ENCODE measurements around the gene SFXN3.
"Not testable (repeated sequence)": the region's sequence is repeated elsewhere in the genome, so short reads cannot be mapped to it uniquely, and the experiment has no call there.

The SFXN3 gene

DNA sequence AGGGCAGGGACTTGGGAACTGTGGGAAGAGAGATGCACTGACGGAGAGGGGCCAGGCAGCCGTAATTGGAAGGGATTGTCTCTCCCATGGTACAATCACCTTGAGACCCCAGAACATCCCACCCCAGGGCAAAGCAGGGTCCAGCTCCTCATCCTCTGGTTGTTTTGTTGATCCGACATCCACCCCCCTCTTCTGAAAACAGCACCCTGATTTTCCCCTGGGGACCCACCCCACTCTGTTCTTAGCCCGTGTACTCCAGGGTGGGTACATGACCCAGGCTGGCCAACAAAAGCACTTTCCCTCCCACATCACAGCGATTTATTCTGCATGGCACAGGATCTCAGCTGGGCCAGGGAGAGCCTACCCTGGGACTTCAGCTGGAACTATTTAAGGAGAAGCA lies 14.2 kb upstream of the SFXN3 start:
- DNase-seq = no peak

DNA sequence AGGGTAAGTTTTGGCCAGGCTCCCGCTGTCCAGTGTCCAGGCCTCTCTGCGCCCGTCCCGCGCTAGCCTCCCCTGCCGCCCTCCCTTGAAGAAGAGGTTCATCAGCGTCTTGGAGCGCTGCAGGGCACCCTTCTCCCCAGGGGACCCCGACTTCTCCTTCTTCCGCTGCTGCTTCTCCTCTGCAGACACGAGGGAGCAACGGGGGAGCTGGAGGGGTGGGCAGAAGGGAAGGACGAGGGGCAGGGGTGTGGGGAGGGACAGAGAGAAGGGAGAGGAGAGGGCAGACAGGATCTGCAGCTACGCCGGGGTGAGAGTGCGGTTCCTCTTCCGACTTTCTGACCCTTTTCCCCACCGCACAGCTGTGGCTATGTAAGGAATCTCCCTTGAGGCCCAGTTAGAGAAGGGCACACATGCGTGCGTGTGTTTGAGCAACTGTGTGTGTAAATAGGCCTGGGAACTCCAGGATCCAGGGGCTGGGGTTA lies 12.9 kb upstream of the SFXN3 start:
- DNase-seq = no peak

DNA sequence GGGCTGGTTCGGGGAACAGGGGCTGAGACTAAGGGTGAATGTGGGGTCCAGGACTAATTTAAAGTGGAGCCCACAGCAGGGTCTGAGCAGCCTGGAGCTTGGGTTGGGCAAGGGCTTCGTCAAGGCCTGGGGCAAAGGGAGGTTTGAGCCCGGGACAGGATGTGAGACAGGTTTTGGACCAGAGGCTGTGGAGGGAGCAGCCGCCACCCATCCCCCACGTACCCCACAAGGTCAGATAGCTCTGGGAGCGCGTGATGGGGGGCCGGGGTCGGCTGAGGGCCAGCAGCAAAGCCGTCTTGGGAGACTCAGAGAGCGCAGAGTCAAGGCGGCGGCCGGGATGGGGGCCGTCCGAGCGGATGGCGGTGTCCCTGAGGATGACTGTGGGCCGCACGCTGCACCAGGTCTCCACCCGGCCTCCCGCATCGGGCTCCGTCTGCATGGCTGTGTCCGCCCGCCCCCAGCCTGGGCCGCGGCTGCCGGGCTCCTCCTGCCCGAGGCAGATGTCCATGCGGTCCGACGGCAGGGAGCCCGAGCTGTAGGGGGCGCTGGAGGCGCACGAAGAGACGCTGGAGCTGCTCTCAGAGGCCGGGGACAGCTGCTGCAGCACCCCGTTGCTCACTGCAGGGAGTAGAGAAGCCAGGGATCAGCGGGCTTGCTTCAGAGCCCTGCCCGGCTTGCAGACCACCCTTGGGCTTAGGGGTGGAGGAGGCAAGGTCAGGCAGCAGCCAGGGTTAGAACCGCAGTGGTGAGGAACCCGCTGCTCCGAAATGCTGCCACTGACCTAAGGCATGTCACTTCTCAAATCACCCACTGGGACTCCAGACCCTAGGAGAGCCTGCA lies 12.2 kb upstream of the SFXN3 start:
- no peak for DNase-seq

DNA sequence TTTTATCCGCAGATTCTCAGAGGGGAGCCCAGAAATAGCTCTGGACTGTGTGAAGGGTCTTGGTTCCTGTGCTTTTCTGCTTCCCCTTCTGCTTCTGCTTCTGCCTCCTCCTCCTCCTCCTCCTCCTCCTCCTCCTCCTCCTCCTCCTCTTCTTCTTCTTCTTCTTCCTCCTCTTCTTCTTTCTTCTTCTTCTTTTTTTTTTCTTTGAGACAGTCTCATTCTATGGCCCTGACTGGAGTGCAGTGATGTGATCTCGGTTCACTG lies 11.7 kb upstream of the SFXN3 start:
- no peak for DNase-seq

DNA sequence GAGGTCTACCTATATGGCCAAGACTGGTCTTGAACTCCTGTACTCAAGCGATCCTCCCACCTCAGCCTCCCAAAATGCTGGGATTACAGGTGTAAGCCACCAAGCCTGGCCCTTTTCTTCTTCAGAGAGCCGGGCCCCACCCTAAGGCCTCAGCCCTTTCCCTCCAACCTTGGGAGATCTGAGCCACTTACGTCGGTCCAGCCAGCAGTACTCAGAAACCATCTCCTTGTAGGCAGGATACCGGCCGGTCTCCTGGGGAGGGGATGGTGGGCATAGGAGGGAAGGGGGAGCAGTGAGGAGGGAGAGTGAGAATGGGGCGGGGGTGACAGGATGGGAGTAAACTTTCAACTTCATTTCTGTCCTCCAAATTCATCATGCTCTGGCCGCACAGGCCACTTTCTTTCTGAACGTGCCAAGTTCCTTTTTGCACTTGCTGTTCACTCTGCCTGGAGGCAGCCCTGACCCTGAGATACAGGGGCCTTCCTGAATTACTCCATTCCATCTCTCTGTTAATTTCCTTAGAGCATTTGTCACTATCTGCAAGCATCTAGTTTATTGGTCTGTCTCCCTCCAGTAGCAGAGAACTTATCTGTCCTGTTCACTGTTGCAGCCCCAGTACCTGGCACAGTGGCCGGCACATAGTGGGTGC lies 10.5 kb upstream of the SFXN3 start:
- DNase-seq = no peak

DNA sequence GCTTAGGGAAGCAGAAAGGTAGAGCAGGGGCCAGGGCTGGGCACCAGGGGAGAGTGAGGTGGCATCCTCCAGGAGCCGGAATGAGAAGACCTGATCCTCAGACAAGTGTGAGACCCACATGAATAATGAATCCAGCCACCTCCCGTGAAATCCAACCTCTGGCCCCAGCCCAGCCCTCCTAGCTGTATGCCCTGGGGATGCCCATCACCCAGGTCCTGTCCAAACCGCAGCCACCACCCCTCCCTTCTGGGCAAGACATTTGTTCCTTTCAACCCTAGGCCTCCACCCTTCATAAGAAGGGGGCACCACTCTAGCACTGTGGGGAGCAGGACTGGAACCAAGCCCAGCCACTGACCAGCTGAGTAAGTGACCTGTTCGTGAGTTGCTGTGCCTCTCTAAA lies 9.8 kb upstream of the SFXN3 start:
- DNase-seq = no peak

DNA sequence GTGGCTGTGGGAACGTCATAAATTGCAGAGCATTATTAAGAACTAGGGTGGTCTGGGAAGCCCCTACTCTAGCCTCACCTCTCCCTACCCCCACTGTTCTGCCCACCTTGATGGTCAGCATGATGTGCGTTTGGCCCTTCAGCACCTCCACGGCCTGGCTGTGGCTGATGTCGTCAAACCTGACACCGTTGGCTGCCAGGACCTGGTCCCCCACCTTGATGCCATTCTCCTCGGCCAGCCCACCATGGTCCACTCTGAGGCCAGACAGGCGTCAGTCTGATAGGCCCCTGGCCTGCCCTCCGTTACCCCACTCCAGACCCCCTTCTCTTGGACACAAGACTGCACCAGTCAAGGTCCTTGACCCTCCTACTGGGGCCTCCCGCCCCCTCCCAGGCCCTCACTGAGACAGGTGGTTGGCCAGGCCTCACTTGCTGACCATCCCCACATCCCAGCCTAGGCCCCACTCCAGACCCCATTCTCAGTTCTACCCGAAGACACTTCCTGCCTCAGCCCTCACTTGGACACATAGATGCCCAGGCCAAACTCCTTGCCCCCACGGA lies 9.3 kb upstream of the SFXN3 start:
- DNase-seq = no peak

DNA sequence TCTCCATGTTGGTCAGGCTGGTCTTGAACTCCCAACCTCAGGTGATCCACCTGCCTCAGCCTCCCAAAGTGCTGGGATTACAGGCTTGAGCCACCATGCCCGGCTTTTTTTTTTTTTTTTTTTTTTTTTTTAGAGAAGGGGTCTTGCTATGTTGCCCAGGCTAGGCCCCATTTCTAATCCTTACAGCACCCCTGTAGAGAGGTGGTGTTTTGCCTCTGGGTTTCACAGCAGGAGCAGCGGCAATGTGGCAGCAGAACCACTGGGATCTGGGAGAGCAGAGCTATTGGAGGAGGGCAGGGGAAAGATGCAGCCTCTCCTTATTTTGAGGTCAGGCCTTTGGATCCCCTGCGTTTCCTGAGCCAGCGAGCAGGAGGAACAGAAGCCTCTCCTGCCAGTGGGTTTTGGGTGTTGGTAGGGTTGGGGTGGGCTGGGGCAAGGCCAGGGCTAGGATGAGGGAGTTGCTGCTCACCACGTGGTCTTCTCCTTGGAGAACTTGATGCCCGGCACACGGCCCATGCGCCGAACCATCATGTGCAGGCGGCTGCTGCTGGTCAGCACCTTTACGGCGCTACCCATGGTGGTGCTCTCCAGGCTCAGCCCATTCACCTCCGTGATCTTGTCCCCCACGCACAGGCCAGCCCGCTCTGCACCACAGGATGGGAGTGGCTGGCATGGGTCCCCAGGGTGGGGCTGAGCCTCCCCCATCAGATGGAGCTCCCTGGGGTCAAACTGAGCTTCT lies 7.9 kb upstream of the SFXN3 start:
- DNase-seq = no peak

DNA sequence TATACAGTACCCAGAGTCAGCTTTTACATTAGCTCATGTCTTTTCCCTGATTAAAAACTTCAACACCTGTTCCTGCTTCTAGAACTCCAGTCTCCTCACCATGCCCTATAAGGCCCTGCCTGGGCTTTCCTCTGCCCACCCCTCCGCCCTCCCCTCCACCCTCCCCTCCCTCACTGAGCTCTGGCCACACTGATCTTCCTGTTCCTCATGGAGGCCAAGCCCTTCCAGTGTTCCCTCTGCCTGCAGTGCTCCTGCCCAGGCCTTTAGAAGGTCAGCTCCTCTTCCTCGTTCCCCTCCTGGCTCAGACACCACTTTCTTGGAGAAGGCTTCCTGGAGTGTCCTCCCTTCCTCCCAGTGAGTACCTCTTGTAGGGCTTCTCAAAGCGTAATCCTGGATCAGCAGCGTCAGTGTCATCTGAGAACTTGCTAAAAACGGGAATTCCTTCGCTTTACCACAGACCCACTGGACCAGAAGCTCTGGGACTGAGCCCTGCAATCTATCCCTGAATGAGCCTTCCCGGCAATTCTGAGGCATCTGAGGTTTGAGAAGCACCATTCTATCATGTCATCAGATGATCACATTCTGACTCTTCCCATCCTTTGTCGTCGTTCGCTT lies 3.8 kb upstream of the SFXN3 start:
- DNase-seq = no peak

DNA sequence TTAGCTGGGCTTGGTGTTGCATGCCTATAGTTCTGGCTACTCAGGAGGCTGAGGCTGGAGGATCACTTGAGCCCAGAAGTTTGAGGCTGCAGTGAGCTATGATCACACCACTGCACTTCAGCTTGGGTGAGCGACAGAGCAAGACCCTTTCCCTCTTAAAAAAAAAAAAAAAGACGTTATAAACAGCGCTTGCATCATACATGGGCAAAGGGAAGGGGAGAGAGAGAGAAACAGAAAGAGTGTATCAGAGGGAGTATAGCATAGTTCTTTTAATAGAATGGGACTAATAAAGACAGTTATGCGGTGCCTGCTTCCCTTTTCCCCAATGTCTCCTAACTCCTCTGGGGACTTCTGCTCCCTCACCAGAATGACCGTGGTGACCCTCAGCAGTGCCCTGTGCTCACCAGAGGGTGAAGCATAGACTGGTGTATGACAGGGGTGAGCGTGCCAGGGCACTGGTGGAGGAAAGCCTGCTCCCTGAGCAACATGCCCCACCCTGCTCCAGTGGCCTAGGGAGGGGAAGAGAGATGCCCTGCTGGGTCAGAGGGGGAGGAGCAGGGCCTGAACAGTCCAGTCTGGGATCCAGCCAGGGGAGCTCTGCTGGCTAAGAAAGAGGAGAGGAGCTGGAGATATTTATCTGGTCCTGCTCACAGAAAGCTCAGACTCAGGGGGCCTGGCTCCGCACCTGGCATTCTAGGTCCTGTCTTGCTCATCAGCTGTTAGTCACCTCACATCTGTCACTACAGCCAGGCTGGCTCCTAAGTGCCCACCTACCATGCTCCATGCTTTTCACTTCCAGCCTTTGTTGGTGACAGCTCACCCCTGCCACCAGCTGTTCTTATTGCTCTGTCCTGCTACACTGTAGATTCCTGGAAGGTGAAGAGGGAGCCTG lies 2.3 kb upstream of the SFXN3 start:
- no peak for DNase-seq

DNA sequence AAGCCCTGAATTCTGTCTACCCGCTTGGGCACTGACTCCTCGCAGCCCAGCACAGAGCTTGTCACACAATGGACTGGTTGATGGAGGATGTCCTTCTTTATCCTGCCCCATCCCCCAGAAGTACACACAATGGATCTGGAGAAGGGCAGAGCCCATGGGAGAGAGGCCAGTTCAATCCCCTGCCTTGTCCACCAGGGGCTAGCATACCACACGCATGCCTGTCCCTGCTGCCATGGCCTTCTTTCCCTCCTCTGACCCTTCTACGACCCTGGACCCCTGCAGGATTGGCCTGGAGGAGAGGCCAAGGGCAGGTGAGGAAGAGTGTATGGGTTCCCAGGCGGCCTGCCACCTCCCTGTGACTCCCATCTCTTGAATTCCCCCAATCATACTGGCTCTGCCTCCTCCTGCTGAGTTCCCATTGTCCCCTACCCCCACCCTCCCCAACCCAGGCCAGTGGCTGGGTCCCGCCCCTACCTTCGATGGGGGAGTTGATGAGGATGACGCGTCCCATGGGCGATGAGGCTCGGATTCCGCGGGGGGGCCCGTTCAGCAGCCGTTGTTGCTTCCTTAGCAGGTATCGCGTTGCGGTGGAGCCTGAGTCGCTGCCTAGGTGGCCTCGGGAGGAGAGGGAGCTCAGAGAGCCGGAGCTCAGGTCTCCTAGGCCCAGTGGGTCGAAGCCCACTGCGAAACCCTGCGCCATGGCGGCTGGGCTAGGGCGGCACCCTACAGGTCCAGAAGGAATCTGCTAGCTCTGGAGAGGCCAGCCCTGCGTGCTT lies 1.3 kb upstream of the SFXN3 start:
- DNase-seq = no peak

DNA sequence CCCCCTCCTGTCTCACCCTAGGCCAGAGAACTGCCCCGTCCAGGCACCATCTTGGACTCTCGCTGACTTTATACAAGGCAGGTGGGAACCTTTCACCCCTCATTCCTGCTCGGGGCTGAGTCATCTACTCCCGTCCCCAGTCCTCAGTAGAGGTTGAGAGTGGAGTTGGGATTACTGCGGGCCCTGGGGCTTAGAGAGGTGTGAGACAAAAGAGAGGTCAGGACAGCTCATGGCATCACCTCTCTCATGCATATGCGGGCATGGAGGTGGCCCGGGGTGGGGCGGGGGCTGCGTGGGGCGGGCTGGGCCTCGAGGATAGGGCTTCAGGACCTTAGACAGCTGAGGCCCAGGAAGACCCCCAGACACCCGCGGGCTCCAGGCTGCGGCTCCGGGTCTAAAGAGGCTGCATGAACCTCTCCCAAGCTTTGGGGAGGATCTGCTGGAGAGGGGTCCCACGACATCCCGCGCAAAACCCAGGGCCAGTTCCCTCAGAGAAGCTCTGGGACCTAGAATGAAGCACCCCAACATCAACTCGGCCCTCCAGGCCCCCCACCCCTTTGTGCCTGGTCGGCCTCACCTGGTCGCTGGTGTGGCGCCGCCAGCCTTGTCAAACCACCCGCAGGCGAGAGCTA lies 422 bp upstream of the SFXN3 start:
- no peak for DNase-seq

DNA sequence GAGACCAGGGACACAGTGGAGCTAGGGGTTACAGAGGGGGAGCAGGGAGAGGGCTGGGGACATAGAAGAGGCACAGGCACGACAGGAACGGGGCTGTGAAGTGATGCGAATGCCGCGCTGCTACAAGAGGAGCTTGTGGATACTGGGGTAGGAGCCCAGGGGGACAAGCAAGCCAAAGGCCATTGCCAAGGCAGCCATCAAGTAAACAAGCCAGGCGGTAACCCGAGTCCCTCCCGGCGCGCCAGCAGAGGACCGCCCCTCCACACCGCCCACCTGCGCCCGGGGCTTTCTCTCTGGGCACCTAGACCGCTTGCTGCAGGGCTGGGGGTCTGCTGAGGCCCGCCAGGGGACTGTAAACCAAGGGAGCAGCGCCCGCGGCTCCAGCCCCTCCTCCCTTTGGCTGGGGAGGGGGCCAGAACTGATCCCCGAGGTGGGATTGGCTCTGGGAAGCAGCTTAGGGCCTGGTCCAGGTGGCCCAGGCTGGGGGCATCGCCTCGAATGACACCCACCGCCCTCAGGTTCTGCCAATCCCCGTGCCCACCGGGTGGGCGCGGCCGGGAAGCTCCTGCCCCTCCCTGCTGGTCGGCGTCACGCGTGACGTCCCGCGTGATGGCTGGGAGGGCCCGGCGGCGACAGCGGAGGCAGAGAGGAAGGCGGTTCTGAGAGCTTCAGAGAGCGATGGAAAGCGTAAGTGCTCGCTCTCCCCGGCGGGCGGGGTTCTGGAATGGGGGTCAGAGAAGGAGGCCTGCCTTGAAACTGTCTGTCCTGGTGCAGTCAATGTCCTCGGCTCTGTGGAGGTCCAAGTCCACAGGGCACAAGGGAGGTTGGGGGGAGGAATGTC lies 982 bp downstream of the SFXN3 start:
- no peak for DNase-seq

DNA sequence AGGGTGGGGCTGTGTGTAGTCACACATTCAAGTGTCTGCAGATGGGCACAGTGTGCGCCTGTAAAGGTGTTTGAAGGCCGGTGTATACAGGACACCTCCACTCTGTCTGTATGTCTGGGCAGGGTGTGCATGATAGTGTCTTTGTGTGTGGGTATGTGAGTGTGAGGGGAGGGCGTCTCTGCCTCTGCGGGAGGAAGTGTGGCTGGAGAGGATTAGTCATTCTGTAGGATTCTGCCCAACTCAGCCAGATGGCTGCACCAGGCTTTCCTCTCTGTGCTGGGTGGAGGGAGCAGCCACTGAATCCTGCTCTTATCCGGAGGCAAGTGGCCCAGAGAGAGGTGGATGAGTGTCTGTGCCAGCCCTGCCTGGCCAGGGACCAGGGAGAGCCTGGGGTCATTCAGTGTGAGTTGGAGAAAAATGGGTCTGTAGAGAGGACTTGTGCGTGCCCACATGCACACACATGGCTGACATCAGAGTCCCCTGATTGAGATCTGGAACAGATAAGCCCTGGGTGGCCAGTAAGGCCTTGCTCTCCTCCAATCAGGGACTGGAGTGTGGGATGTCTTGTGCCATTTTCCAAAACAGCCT lies 1.7 kb downstream of the SFXN3 start:
- no peak for DNase-seq

DNA sequence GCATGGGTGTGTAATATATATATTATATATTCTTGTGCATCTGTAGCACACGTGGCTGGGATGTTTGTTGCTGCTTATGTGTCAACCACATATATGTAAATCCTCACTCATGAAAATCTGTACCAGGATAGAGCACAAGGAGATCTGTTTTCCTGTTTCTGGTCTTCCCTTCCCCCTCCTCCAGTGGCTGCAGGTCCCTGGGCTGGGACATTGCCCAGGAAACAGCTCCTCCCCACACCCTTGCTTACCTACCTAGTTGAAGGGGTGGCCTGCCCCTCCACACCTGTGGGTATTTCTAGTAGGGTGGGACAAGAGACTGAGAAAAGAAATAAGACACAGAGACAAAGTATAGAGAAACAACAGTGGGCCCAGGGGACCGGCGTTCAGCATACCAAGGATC lies 2.2 kb downstream of the SFXN3 start:
- DNase-seq = no peak

DNA sequence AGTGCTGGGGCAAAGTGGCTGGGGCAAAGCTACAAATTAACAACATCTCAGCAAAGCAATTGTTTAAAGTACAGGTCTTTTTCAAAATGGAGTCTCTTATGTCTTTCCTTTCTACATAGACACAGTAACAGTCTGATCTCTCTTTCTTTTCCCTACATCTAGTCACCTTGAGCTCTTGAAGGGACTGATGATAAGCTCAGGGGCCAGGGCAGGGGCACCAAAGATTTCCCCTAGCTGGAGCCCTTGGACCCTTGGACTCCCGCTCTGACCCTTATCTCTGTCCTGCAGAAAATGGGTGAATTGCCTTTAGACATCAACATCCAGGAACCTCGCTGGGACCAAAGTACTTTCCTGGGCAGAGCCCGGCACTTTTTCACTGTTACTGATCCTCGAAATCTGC lies 3.4 kb downstream of the SFXN3 start:
- not testable (repeated sequence) for DNase-seq

DNA sequence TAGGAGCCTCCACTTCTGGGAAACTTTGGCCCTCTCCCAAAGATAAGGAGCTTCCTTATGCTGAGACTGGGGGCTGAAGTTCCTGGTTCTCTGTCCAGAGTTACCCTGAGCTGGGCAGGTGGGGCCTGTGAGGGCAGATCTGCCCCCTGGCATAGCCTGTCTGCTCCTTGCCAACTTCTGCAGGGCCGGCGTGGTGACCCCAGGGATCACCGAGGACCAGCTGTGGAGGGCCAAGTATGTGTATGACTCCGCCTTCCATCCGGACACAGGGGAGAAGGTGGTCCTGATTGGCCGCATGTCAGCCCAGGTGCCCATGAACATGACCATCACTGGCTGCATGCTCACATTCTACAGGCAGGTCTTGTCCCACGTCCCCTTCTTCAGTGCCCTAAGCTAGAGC lies 4.3 kb downstream of the SFXN3 start:
- no peak for DNase-seq

DNA sequence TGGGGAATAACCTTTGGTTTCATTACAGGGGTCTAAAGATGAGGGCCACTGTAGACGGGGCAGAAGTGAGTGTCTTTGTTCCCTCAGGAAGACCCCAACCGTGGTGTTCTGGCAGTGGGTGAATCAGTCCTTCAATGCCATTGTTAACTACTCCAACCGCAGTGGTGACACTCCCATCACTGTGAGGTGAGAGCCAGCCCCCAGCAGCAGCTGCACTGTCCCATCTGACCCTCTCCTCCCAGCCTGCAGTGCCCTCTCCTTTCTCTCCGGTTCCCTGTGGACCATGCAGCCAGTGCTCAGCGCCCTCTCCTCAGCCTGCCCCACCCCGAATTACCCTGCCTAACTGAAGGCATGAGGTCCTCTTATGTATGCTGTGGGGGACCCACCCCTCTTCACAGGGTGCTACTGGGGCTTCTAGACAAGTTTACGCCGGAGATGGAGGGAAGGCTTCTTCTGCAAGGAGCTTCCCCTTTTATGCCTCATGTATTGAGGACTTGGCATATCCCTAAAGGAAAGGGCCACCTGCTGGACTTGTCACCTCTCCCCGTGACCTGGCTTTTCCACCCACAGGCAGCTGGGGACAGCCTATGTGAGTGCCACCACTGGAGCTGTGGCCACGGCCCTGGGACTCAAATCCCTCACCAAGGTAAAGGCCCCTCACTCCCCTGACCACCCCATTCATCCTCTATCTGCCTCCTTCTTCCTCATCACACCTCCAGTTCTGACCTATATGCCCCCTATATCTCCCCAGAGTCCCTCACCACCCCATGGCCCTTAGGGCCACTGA lies 5.1 kb downstream of the SFXN3 start:
- no peak for DNase-seq

DNA sequence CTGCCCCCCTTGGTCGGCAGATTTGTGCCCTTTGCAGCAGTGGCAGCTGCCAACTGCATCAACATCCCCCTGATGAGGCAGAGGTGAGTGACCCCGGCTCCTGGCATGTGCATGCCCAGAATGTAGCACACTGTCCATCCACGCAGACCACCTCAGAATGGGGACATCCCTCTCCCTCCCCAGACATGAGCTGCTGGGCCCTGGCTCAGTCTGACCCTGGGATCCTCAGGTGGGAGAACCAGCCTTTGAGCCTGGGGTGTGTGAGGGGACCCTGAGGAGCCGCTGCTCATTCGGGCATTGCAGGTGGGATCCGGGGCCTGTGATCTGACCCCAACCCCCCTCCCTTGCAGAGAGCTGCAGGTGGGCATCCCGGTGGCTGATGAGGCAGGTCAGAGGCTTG lies 5.7 kb downstream of the SFXN3 start:
- DNase-seq = no peak

All from NCI-H187 treated with DMSO at 0.1 percent for 48 hours (cell line).